HEK293 (cell line): Measurements from ENCODE around the gene ROS1.

ENCODE experiments used
- CTCF ChIP-seq: fragments of 450-650 bp; formaldehyde crosslinking; IDR thresholded peaks from 2 replicates; pipeline ENCODE4 v1.5.1; 2016; ENCODE audit warnings: missing biosample characterization, missing genetic modification characterization
- INSM2 ChIP-seq: fragments of 450-650 bp; formaldehyde crosslinking; IDR thresholded peaks from 2 replicates; pipeline ENCODE4 v1.5.1; 2016; ENCODE audit warnings: missing biosample characterization, missing genetic modification characterization
- PATZ1 ChIP-seq: fragments of 450-650 bp; formaldehyde crosslinking; IDR thresholded peaks from 2 replicates; pipeline ENCODE4 v1.5.1; 2016; ENCODE audit warnings: missing biosample characterization, missing genetic modification characterization
- SP7 ChIP-seq: fragments of 450-650 bp; formaldehyde crosslinking; IDR thresholded peaks from 2 replicates; pipeline ENCODE4 v1.5.1; 2016; ENCODE audit warnings: missing biosample characterization, missing genetic modification characterization
- TRIM28 ChIP-seq: IDR thresholded peaks from 2 replicates; pipeline ENCODE4 v1.6.1; 2011; ENCODE audit warnings: low read length, control low read depth, borderline replicate concordance
- YY1 ChIP-seq: fragments of 450-650 bp; formaldehyde crosslinking; IDR thresholded peaks from 2 replicates; pipeline ENCODE4 v1.5.1; 2018; ENCODE audit warnings: missing biosample characterization, missing genetic modification characterization
- ZBTB21 ChIP-seq: fragments of 450-650 bp; formaldehyde crosslinking; IDR thresholded peaks from 2 replicates; pipeline ENCODE4 v1.5.1; 2017; ENCODE audit warnings: missing biosample characterization, missing genetic modification characterization
- ZBTB49 ChIP-seq: fragments of 450-650 bp; formaldehyde crosslinking; IDR thresholded peaks from 2 replicates; pipeline ENCODE4 v1.5.1; 2016; ENCODE audit warnings: missing biosample characterization, missing genetic modification characterization, low read depth
- ZNF121 ChIP-seq: fragments of 450-650 bp; formaldehyde crosslinking; IDR thresholded peaks from 2 replicates; pipeline ENCODE4 v1.5.1; 2016; ENCODE audit warnings: missing biosample characterization, missing genetic modification characterization
- ZNF138 ChIP-seq: fragments of 450-650 bp; formaldehyde crosslinking; IDR thresholded peaks from 2 replicates; pipeline ENCODE4 v1.5.1; 2016; ENCODE audit warnings: missing biosample characterization, missing genetic modification characterization, borderline replicate concordance
- ZNF223 ChIP-seq: fragments of 450-650 bp; formaldehyde crosslinking; IDR thresholded peaks from 2 replicates; pipeline ENCODE4 v1.5.1; 2016; ENCODE audit warnings: missing biosample characterization, missing genetic modification characterization
- ZNF239 ChIP-seq: fragments of 450-650 bp; formaldehyde crosslinking; IDR thresholded peaks from 2 replicates; pipeline ENCODE4 v1.5.1; 2016; ENCODE audit warnings: missing biosample characterization, missing genetic modification characterization
- ZNF394 ChIP-seq: fragments of 450-650 bp; formaldehyde crosslinking; IDR thresholded peaks from 2 replicates; pipeline ENCODE4 v1.5.1; 2016; ENCODE audit warnings: missing biosample characterization, missing genetic modification characterization, mild to moderate bottlenecking, moderate library complexity, borderline replicate concordance
- ZXDB ChIP-seq: fragments of 450-650 bp; formaldehyde crosslinking; IDR thresholded peaks from 2 replicates; pipeline ENCODE4 v1.5.1; 2016; ENCODE audit warnings: missing biosample characterization, missing genetic modification characterization

- no peak for TF ChIP-seq CTCF
- no peak for TF ChIP-seq YY1 (tag by site-specific recombination)
- no peak for TF ChIP-seq ZNF239
- no peak for TF ChIP-seq ZNF121 (tag by site-specific recombination)
- TF ChIP-seq TRIM28, result no peak
- TF ChIP-seq ZBTB49 (tag by site-specific recombination), result no peak
- TF ChIP-seq INSM2, result no peak
- TF ChIP-seq ZXDB (tag by site-specific recombination), result no peak
- no peak for TF ChIP-seq ZNF394
- no peak for TF ChIP-seq PATZ1 (tag by site-specific recombination)
- TF ChIP-seq ZNF223 (tag by site-specific recombination), result no peak
- TF ChIP-seq SP7 (tag by site-specific recombination), result no peak
- no peak for TF ChIP-seq ZNF138 (tag by site-specific recombination)
- no peak for TF ChIP-seq ZBTB21
Measured at GRCh38 chr6:117307655-117308054, 118.1 kb downstream of the ROS1 start.
